K562 (cell line): Measurements from ENCODE around the gene NMS. TPM values are rescaled to one million over a fixed set of nuclear protein-coding genes. Genes with fewer than 3 reads are reported as not detected.

ENCODE experiments used
- CC2D1A ChIP-seq: fragments of 450-650 bp; IDR thresholded peaks from 2 replicates; pipeline ENCODE4 v1.6.1; 2017; ENCODE audit warnings: mild to moderate bottlenecking
- E2F6 ChIP-seq, 2 experiments: IDR thresholded peaks; 2 replicates each; pipeline ENCODE4 v1.6.1; 2011; ENCODE audit warnings: borderline replicate concordance in 1 of 2, control low read depth in 1 of 2, low read depth in 1 of 2, low read length in 1 of 2, mild to moderate bottlenecking in 1 of 2, mixed read lengths in 1 of 2, moderate library complexity in 1 of 2; ENCODE audit not compliant: insufficient read depth in 1 of 2, insufficient read length in 1 of 2, poor library complexity in 1 of 2, severe bottlenecking in 1 of 2; ENCODE audit errors: extremely low read depth in 1 of 2
- EWSR1 ChIP-seq: fragments of 450-650 bp; IDR thresholded peaks from 2 replicates; pipeline ENCODE4 v1.6.1; 2018; ENCODE audit warnings: borderline replicate concordance, mild to moderate bottlenecking, low read depth, moderate library complexity; ENCODE audit not compliant: partially characterized antibody
- FOXK2 ChIP-seq, 2 experiments: fragments of 450-650 bp; IDR thresholded peaks in 1 of 2; conservative IDR thresholded peaks in 1 of 2; 2 replicates each; pipeline ENCODE4 v1.6.1; 2016; ENCODE audit warnings: low read depth in 2 of 2, mild to moderate bottlenecking in 1 of 2
- HMG20B ChIP-seq: fragments of 250-450 bp; sonication (Bioruptor Pico); IDR thresholded peaks from 2 replicates; pipeline ENCODE4 v1.5.0; 2021; ENCODE audit warnings: mild to moderate bottlenecking
- HSF4 ChIP-seq: fragments of 250-450 bp; sonication (Bioruptor Pico); IDR thresholded peaks from 2 replicates; pipeline ENCODE4 v2.1.2; 2022; ENCODE audit warnings: mild to moderate bottlenecking, moderate library complexity, borderline replicate concordance
- LEF1 ChIP-seq: fragments of 450-650 bp; IDR thresholded peaks from 2 replicates; pipeline ENCODE4 v1.6.1; 2016; ENCODE audit warnings: mild to moderate bottlenecking
- MTA2 ChIP-seq: fragments of 450-650 bp; IDR thresholded peaks from 2 replicates; pipeline ENCODE4 v1.6.1; 2016; ENCODE audit warnings: low read depth
- PCBP1 ChIP-seq: fragments of 200-400 bp; formaldehyde crosslinking; IDR thresholded peaks from 2 replicates; pipeline ENCODE4 v1.6.1; 2018; ENCODE audit warnings: mild to moderate bottlenecking, low read depth, low read length; ENCODE audit not compliant: poor library complexity, severe bottlenecking
- RUNX1 ChIP-seq: sonication (generic); IDR thresholded peaks from 2 replicates; pipeline ENCODE4 v1.6.1; 2016; ENCODE audit warnings: antibody characterized with exemption, low read depth
- SRSF3 ChIP-seq: fragments of 200-400 bp; formaldehyde crosslinking; IDR thresholded peaks from 2 replicates; pipeline ENCODE4 v1.6.1; 2016; ENCODE audit warnings: mild to moderate bottlenecking, low read length, moderate library complexity; ENCODE audit not compliant: insufficient read depth
- STAT5A ChIP-seq: IDR thresholded peaks from 2 replicates; pipeline ENCODE4 v1.6.1; 2012; ENCODE audit warnings: low read length, inconsistent platforms, borderline replicate concordance
- TEAD1 ChIP-seq, 2 experiments: fragments of 450-650 bp in 1 of 2; sonication (generic) in 1 of 2; formaldehyde crosslinking; IDR thresholded peaks; 2 replicates each; pipeline versions ENCODE4 v1.4.0 to v1.8.0; 2020 to 2022; ENCODE audit warnings: mild to moderate bottlenecking in 2 of 2, missing genetic modification reagents in 1 of 2
- XRCC4 ChIP-seq: IDR thresholded peaks from one replicate; pipeline ENCODE4 v1.6.1; 2011; ENCODE audit not compliant: insufficient read depth, insufficient read length; ENCODE audit errors: extremely low read depth
- ZBTB7A ChIP-seq: IDR thresholded peaks from 2 replicates; pipeline ENCODE4 v1.6.1; 2011; ENCODE audit warnings: low read depth, mild to moderate bottlenecking, low read length, moderate library complexity, borderline replicate concordance; ENCODE audit not compliant: control insufficient read depth
- ZNF274 ChIP-seq: IDR thresholded peaks from 2 replicates; pipeline ENCODE4 v1.6.1; 2011; ENCODE audit warnings: low read depth, mild to moderate bottlenecking, low read length, moderate library complexity, borderline replicate concordance
- ZNF316 ChIP-seq: fragments of 450-650 bp; IDR thresholded peaks from 2 replicates; pipeline ENCODE4 v1.6.1; 2016
- ZNF76 ChIP-seq: fragments of 250-450 bp; sonication (Bioruptor Pico); IDR thresholded peaks from 2 replicates; pipeline ENCODE4 v1.4.0; 2020; ENCODE audit warnings: mild to moderate bottlenecking, moderate library complexity, borderline replicate concordance
- ZNF766 ChIP-seq: fragments of 200-800 bp; sonication (Bioruptor generic); conservative IDR thresholded peaks from 2 replicates; pipeline ENCODE4 v1.6.1; 2016; ENCODE audit warnings: missing genetic modification characterization, missing compliant biosample characterization
- ZZZ3 ChIP-seq: fragments of 450-650 bp; IDR thresholded peaks from 2 replicates; pipeline ENCODE4 v1.6.1; 2016; ENCODE audit warnings: antibody characterized with exemption, mild to moderate bottlenecking, moderate library complexity
- polyA plus RNA-seq, 8 experiments: library from polyadenylated mRNA; depleted of rRNA in 4 of 8; stranded (reverse) in 5 of 8; unstranded in 3 of 8; fragments of >200 nt; fragmentation: Nextera tagmentation in 2 of 8; fragmentation: Illumina TruSeq in 1 of 8; extraction: Ambion mirVana in 2 of 8; extraction: Trizol in 1 of 8; gene quantifications; 2 replicates each; pipeline versions ENCODE4 v1.2.1 to v1.2.3, GENCODE V29; 2011 to 2014; ENCODE audit warnings: inconsistent platforms in 1 of 8, missing spikeins in 1 of 8
- total RNA-seq, 7 experiments: library from RNA; depleted of rRNA in 6 of 7; stranded (reverse); fragments of >200 nt in 6 of 7; fragmentation: Illumina TruSeq in 2 of 7; extraction: Trizol in 2 of 7; gene quantifications; 2 replicates each; pipeline versions ENCODE4 v1.2.1 to v1.2.3, GENCODE V29; 2011 to 2021; ENCODE audit warnings: low replicate concordance in 1 of 7
- TF ChIP-seq, protein P1 (sequence below): fragments of 450-650 bp; IDR thresholded peaks from 2 replicates; pipeline ENCODE4 v1.7.1; 2018; ENCODE audit warnings: mild to moderate bottlenecking, low read depth; ENCODE audit not compliant: partially characterized antibody
- TF ChIP-seq, protein P2 (sequence below): fragments of 450-650 bp; IDR thresholded peaks from 2 replicates; pipeline ENCODE4 v1.6.1; 2018; ENCODE audit warnings: mild to moderate bottlenecking, low read depth; ENCODE audit not compliant: partially characterized antibody
- TF ChIP-seq, protein P3 (sequence below): sonication (generic); formaldehyde crosslinking; IDR thresholded peaks from 2 replicates; pipeline ENCODE4 v1.8.0; 2023; ENCODE audit warnings: mild to moderate bottlenecking, missing genetic modification reagents

Gene NMS
- total and polyA plus RNA-seq, 9 of the 15 experiments (the other 6 are each of a cell fraction or from before 2014, with no cell fraction given) = not detected

DNA sequence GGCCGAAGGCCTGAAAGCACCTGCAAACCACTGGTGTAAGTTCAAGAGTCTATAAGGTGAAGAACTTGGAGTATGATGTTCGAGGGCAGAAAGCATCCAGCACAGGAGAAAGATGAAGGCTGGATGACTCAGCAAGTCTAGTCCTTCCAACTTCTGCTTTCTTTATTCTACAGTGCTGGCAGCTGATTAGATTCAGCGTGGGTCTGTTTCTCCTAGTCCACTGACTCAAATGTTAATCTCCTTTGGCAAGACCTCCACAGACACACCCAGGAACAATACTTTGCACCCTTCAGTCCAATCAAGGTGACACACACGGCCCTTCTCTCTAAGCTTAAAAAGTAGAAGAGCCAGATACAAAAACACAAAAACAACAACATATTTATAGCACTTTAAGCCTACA, 43.4 kb downstream of the NMS start (continued):
- TF ChIP-seq ZBTB7A (no peak), E2F6 (IDR thresholded peaks at IDR 0.05; ENCODE audit: borderline replicate concordance in 1 of 2, extremely low read depth in 1 of 2, insufficient read depth in 1 of 2, insufficient read length in 1 of 2, low read depth in 1 of 2, low read length in 1 of 2, poor library complexity in 1 of 2, severe bottlenecking in 1 of 2) (no peak), STAT5A (peak; percentile 75), FOXK2 (conservative IDR thresholded peaks at IDR 0.05 in 1 of 2, IDR thresholded peaks at IDR 0.05 in 1 of 2; ENCODE audit: low read depth in 2 of 2) (no peak), PCBP1 (no peak), XRCC4 (no peak), MTA2 (peak; percentile 80), CC2D1A (peak; percentile 74; the same call in 1 of the 2 replicates), ZZZ3 (no peak), EWSR1 (no peak), ZNF766 (CRISPR knock-in tag) (0 out of 2 replicates have a peak, but pooled peaks have one; percentile 32), SRSF3 (no peak), LEF1 (peak; percentile 56), ZNF316 (peak; percentile 95), HSF4 (CRISPR knock-in tag) (no peak), TEAD1 (CRISPR knock-in tag; IDR thresholded peaks at IDR 0.05) (no peak), ZNF76 (no peak), RUNX1 (no peak), ZNF274 (no peak), HMG20B (CRISPR knock-in tag) (no peak)
- TF ChIP-seq, protein P1, sequence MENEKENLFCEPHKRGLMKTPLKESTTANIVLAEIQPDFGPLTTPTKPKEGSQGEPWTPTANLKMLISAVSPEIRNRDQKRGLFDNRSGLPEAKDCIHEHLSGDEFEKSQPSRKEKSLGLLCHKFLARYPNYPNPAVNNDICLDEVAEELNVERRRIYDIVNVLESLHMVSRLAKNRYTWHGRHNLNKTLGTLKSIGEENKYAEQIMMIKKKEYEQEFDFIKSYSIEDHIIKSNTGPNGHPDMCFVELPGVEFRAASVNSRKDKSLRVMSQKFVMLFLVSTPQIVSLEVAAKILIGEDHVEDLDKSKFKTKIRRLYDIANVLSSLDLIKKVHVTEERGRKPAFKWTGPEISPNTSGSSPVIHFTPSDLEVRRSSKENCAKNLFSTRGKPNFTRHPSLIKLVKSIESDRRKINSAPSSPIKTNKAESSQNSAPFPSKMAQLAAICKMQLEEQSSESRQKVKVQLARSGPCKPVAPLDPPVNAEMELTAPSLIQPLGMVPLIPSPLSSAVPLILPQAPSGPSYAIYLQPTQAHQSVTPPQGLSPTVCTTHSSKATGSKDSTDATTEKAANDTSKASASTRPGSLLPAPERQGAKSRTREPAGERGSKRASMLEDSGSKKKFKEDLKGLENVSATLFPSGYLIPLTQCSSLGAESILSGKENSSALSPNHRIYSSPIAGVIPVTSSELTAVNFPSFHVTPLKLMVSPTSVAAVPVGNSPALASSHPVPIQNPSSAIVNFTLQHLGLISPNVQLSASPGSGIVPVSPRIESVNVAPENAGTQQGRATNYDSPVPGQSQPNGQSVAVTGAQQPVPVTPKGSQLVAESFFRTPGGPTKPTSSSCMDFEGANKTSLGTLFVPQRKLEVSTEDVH = no peak
- TF ChIP-seq, protein P2, sequence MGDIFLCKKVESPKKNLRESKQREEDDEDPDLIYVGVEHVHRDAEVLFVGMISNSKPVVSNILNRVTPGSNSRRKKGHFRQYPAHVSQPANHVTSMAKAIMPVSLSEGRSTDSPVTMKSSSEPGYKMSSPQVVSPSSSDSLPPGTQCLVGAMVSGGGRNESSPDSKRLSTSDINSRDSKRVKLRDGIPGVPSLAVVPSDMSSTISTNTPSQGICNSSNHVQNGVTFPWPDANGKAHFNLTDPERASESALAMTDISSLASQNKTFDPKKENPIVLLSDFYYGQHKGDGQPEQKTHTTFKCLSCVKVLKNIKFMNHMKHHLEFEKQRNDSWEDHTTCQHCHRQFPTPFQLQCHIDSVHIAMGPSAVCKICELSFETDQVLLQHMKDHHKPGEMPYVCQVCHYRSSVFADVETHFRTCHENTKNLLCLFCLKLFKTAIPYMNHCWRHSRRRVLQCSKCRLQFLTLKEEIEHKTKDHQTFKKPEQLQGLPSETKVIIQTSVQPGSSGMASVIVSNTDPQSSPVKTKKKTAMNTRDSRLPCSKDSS = no peak
- TF ChIP-seq, protein P3, sequence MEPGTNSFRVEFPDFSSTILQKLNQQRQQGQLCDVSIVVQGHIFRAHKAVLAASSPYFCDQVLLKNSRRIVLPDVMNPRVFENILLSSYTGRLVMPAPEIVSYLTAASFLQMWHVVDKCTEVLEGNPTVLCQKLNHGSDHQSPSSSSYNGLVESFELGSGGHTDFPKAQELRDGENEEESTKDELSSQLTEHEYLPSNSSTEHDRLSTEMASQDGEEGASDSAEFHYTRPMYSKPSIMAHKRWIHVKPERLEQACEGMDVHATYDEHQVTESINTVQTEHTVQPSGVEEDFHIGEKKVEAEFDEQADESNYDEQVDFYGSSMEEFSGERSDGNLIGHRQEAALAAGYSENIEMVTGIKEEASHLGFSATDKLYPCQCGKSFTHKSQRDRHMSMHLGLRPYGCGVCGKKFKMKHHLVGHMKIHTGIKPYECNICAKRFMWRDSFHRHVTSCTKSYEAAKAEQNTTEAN (CRISPR knock-in tag) = no peak
